LNCAP (cell line): ENCODE data around the gene MNDA.

Experiments used
- CTCF ChIP-seq: fragments of 450-650 bp; IDR thresholded peaks from 2 replicates; pipeline ENCODE4 v1.5.1; 2017; ENCODE audit warnings: mild to moderate bottlenecking

The MNDA gene

GRCh38 chr1:158830904-158831507, at the start of gene MNDA:
MNDA (plus strand) TSS chr1:158831351; CDS start chr1:158842154, 10,803 bp downstream.
- no peak for TF ChIP-seq CTCF

GRCh38 chr1:158793604-158794003, 37.5 kb upstream of the MNDA start:
- TF ChIP-seq CTCF, result no peak

- no peak for TF ChIP-seq CTCF
Measured at GRCh38 chr1:158794247-158794646, 36.9 kb upstream of the MNDA start.

- TF ChIP-seq CTCF, result no peak
Measured at GRCh38 chr1:158798531-158798930, 32.6 kb upstream of the MNDA start.

GRCh38 chr1:158799689-158800088, 31.5 kb upstream of the MNDA start:
- no peak for TF ChIP-seq CTCF

- TF ChIP-seq CTCF, result no peak
Measured at GRCh38 chr1:158800526-158800925, 30.6 kb upstream of the MNDA start.

- no peak for TF ChIP-seq CTCF
Measured at GRCh38 chr1:158801396-158801795, 29.8 kb upstream of the MNDA start.

GRCh38 chr1:158803678-158804077, 27.5 kb upstream of the MNDA start:
- no peak for TF ChIP-seq CTCF
